ENCODE measurements around the gene HSD17B3.
"Not testable (repeated sequence)": the region's sequence is repeated elsewhere in the genome, so short reads cannot be mapped to it uniquely, and the experiment has no call there.

HSD17B3 gene

GRCh38 chr9:96192710-96193109 lies 109.3 kb downstream of the HSD17B3 start:
- DNase-seq = no peak

GRCh38 chr9:96189995-96190394 lies 112.0 kb downstream of the HSD17B3 start:
- no peak for DNase-seq

GRCh38 chr9:96189581-96189980 lies 112.4 kb downstream of the HSD17B3 start:
- not testable (repeated sequence) for DNase-seq

GRCh38 chr9:96188571-96188970 lies 113.4 kb downstream of the HSD17B3 start:
- no peak for DNase-seq

GRCh38 chr9:96187151-96187555 lies 114.8 kb downstream of the HSD17B3 start:
- DNase-seq = no peak

- no peak for DNase-seq
Measured at GRCh38 chr9:96186591-96187011, 115.4 kb downstream of the HSD17B3 start.

GRCh38 chr9:96185518-96186156 lies 116.3 kb downstream of the HSD17B3 start:
- DNase-seq = no peak

All from T1000 (cell line).